ENCODE measurements around the gene CIC. TPM values are rescaled to one million over a fixed set of nuclear protein-coding genes. Genes with fewer than 3 reads are reported as not detected.

CIC gene
- total RNA-seq, 2 donors from 2014 or later, result 40.5 to 61.0 TPM

DNA sequence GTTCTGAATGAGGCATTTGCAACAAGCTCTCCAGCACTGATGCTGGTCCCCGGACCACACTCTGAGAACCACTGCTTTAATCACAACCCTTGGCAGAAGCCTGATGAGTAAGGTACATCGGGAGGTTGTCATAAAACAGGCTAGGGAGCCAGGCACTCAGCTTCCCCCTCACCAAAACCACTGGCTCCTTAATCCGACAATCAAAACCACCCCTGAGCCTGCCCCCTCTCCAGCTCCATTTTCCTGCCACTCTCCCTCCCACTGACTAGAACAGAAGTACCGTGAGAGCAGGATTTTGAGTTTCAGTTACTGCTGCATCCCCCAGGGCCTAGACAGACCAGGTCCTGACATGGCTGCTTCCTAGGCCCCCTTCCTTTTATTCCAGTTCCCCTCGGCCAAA lies 33.9 kb upstream of the CIC start:
- Histone ChIP-seq H3K36me3 (replicated peaks in 1 of 2; ENCODE audit: insufficient read depth in 1 of 2, low read depth in 2 of 2) (peaks cover 11 to 15% of the 10 kb centered on the region in 2 donors), H3K9me3 (no peaks in the 10 kb centered on the region), H3K4me3 (no peak overlapping the region), H3K27ac (no peak overlapping the region), H3K27me3 (no peaks in the 10 kb centered on the region), H3K4me1 (peaks cover 11% of the 10 kb centered on the region)
- intact Hi-C loops (cut with DNase I), result no loop called here
- ATAC-seq (no peak), DNase-seq (no peak)
- 85 to 91% methylated on average over 5 of the region's 5 CpGs for WGBS, 2 donors
- no peak for TF ChIP-seq POLR2A (IDR thresholded peaks at IDR 0.05)
- TF ChIP-seq, protein P1, sequence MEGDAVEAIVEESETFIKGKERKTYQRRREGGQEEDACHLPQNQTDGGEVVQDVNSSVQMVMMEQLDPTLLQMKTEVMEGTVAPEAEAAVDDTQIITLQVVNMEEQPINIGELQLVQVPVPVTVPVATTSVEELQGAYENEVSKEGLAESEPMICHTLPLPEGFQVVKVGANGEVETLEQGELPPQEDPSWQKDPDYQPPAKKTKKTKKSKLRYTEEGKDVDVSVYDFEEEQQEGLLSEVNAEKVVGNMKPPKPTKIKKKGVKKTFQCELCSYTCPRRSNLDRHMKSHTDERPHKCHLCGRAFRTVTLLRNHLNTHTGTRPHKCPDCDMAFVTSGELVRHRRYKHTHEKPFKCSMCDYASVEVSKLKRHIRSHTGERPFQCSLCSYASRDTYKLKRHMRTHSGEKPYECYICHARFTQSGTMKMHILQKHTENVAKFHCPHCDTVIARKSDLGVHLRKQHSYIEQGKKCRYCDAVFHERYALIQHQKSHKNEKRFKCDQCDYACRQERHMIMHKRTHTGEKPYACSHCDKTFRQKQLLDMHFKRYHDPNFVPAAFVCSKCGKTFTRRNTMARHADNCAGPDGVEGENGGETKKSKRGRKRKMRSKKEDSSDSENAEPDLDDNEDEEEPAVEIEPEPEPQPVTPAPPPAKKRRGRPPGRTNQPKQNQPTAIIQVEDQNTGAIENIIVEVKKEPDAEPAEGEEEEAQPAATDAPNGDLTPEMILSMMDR (IDR thresholded peaks at IDR 0.05), result no peak

DNA sequence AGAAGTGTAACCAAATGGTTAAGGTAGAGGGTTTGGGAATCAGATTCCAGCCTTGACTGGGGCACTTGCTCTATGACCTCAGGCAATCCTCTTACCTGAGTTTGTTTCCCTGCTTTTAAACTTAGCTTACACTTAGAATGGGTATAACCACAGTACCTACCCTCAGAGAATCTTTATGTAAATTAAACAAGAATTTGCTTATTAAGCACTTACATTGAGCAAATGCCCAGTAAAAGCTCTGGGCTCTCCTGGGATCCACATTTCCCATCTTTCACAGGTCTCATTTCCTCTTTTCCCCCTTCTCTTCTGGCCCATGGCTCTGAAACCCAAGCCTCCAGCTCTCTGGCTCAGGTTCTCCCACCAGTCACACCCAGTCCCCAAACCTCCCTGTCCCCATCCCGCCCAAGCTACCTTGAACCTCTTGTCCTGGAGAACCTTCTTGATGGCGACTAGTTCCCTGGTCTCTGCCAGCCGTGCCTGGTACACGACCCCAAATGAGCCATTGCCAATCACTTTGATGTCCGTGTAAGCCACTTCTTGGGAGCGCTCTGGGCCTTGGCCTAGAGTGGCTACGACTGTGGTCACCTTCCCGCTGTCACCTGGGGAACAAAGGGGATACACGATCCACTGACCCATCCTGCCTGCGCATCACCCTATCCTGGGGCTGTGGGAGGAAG lies 29.4 kb upstream of the CIC start:
- DNase-seq (no peak), ATAC-seq (no peak)
- Histone ChIP-seq H3K27me3 (no peaks in the 10 kb centered on the region), H3K4me1 (peaks cover 34% of the 10 kb centered on the region), H3K4me3 (no peak overlapping the region), H3K27ac (no peak overlapping the region), H3K9me3 (no peaks in the 10 kb centered on the region), H3K36me3 (replicated peaks in 1 of 2; ENCODE audit: insufficient read depth in 1 of 2, low read depth in 2 of 2) (peaks cover 0 to 9% of the 10 kb centered on the region in 2 donors)
- intact Hi-C loops (cut with DNase I), result no loop called here
- WGBS, 2 donors, result 75 to 88% methylated on average over 4 to 10 of the region's 10 CpGs
- TF ChIP-seq POLR2A (IDR thresholded peaks at IDR 0.05), result no peak
- TF ChIP-seq, protein P1 (IDR thresholded peaks at IDR 0.05), result no peak

DNA sequence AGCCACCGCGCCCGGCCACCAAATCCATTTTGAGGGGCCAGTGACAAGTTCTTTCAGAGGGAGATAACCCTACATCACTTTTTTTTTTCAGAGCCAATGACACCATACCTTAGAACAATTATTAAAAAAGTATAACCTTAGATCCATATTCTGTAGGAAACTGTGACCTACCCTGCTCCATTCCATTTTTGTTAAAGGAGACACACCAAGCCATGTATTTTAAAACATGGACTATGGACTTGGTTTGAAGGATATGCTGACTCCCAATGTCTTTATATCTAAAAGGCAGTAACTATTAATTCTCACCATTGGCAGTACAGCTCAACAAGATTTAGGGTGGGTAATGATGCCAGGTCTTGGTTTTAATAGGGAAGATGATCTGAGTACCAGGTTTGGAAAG lies 27.8 kb upstream of the CIC start:
- no peaks in the 10 kb centered on the region for H3K27me3 ChIP-seq
- H3K4me3 ChIP-seq, result peak overlapping the region in 1 of 2 donors; percentile 63
- H3K9me3 ChIP-seq, result no peaks in the 10 kb centered on the region
- ATAC-seq, result no peak
- TF ChIP-seq, protein P1 (IDR thresholded peaks at IDR 0.05), result no peak
- TF ChIP-seq POLR2A (IDR thresholded peaks at IDR 0.05), result no peak
- peaks cover 0 to 3% of the 10 kb centered on the region in 2 donors for H3K36me3 ChIP-seq (replicated peaks in 1 of 2; ENCODE audit: insufficient read depth in 1 of 2, low read depth in 2 of 2)
- WGBS, 2 donors, result 94 to 100% methylated on average over 3 of the region's 3 CpGs
- DNase-seq, result no peak
- H3K4me1 ChIP-seq, result peaks cover 48% of the 10 kb centered on the region
- H3K27ac ChIP-seq, result peak overlapping the region in 1 of 4 donors; percentile 76
- intact Hi-C loops (cut with DNase I), result no loop called here

DNA sequence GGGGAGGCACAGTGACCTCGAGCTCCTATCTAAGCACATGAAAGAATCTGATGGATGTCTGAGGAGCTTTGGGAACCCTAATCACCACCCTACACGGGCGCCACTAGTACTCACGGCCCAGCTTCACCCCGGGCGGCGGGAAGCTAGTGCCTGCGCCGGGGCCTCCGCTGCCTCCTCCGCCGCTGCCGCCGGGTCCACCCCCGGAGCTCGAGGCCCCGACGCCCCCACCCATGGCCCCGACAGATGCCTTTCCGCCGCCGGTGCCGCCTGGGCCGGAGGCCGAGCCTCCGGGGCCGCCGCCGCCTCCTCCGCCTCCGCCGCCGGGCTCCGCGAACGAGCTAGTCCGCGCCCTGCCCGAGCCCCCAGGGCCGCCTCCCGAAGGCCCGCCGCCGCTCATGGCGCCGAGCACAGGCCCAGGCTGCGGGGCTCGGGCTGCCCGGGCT lies 27.0 kb upstream of the CIC start:
- DNase-seq (peak in 1 of 4 donors; percentile 27), ATAC-seq (no peak)
- WGBS, 2 donors, result 0 to 1% methylated on average over 15 to 16 of the region's 49 CpGs
- Histone ChIP-seq H3K27ac (peak overlapping the region; percentile 76 to 94 (median 84)), H3K4me3 (peak overlapping the region; percentile 63 to 76), H3K4me1 (peaks cover 55% of the 10 kb centered on the region), H3K36me3 (replicated peaks in 1 of 2; ENCODE audit: insufficient read depth in 1 of 2, low read depth in 2 of 2) (no peaks in the 10 kb centered on the region), H3K9me3 (no peaks in the 10 kb centered on the region), H3K27me3 (no peaks in the 10 kb centered on the region)
- intact Hi-C loops (cut with DNase I), result no loop called here
- no peak for TF ChIP-seq POLR2A (IDR thresholded peaks at IDR 0.05)
- TF ChIP-seq, protein P1 (IDR thresholded peaks at IDR 0.05), result no peak

All from body of pancreas (tissue), 4 donors.